Immature natural killer cell (primary cell): ENCODE data around the gene SRSF10. TPM values are rescaled to one million over a fixed set of nuclear protein-coding genes. Genes with fewer than 3 reads are reported as not detected.
A peak's percentile ranks its signal among the peaks of the same experiment; 100 is the strongest.
"Not testable (repeated sequence)": the region's sequence is repeated elsewhere in the genome, so short reads cannot be mapped to it uniquely, and the experiment has no call there.

ENCODE experiments used
- DNase-seq, 3 donors: peaks; one replicate each; pipeline ENCODE4 v3.0.0; 2022; ENCODE audit warnings: mixed read lengths in 1 of 3
- H3K27ac Mint-ChIP-seq, 6 donors: one replicate each; pipeline ENCODE4 v1.8.0; 2020; ENCODE audit warnings: mixed read lengths in 6 of 6, mild to moderate bottlenecking in 5 of 6, inconsistent platforms in 4 of 6, moderate library complexity in 3 of 6
- H3K27me3 Mint-ChIP-seq, 3 donors: one replicate each; pipeline ENCODE4 v1.8.0; 2020 to 2021; ENCODE audit warnings: low read depth in 3 of 3, mild to moderate bottlenecking in 3 of 3, mixed read lengths in 3 of 3, moderate library complexity in 3 of 3, inconsistent platforms in 1 of 3
- H3K36me3 Mint-ChIP-seq, 3 donors: one replicate each; pipeline ENCODE4 v1.8.0; 2020; ENCODE audit warnings: mixed read lengths in 3 of 3, inconsistent platforms in 2 of 3, mild to moderate bottlenecking in 2 of 3
- H3K4me1 Mint-ChIP-seq, 2 donors: one replicate each; pipeline ENCODE4 v1.8.0; 2020; ENCODE audit warnings: inconsistent platforms in 2 of 2, mild to moderate bottlenecking in 2 of 2, mixed read lengths in 2 of 2, moderate library complexity in 1 of 2
- H3K4me3 Mint-ChIP-seq, 5 donors: one replicate each; pipeline ENCODE4 v1.8.0; 2020; ENCODE audit warnings: mild to moderate bottlenecking in 5 of 5, mixed read lengths in 5 of 5, inconsistent platforms in 3 of 5, moderate library complexity in 3 of 5
- H3K9me3 Mint-ChIP-seq, 6 donors: one replicate each; pipeline ENCODE4 v1.8.0; 2020; ENCODE audit warnings: mild to moderate bottlenecking in 6 of 6, mixed read lengths in 6 of 6, inconsistent platforms in 4 of 6, moderate library complexity in 3 of 6
- polyA plus RNA-seq, 3 donors: library from polyadenylated mRNA; unstranded; fragments of 300-500 nt; fragmentation: Illumina TruSeq; gene quantifications; one replicate each; pipeline ENCODE4 v1.2.3, GENCODE V29; 2021

The SRSF10 gene
- polyA plus RNA-seq, 3 donors from 2014 or later, result 87.7 to 113 (median 95.0) TPM

- H3K4me1 Mint-ChIP-seq, H3K9me3 Mint-ChIP-seq, H3K27ac Mint-ChIP-seq, H3K36me3 Mint-ChIP-seq, H3K4me3 Mint-ChIP-seq, DNase-seq: not testable (repeated sequence)
- H3K27me3 Mint-ChIP-seq, result peaks cover 2 to 12% (median 3%) of the 10 kb centered on the region in 3 donors
Observed at GRCh38 chr1:24008574-24009184, 28.6 kb upstream of the SRSF10 start.

- no peak for DNase-seq
- no peaks in the 10 kb centered on the region for H3K4me1 Mint-ChIP-seq
- H3K27me3 Mint-ChIP-seq, result peaks cover 2 to 9% (median 3%) of the 10 kb centered on the region in 3 donors
Observed at GRCh38 chr1:24007079-24007478, 27.0 kb upstream of the SRSF10 start.

GRCh38 chr1:24005163-24005562, 25.0 kb upstream of the SRSF10 start:
- Mint-ChIP-seq H3K4me3 (no peak overlapping the region), H3K36me3 (no peaks in the 10 kb centered on the region), H3K9me3 (no peaks in the 10 kb centered on the region), H3K4me1 (no peaks in the 10 kb centered on the region), H3K27ac (no peak overlapping the region), H3K27me3 (peaks cover 4 to 5% (median 5%) of the 10 kb centered on the region in 3 donors)
- DNase-seq, result no peak

More at GRCh38 chr1:24007079-24007478, 27.0 kb upstream of the SRSF10 start:
- Mint-ChIP-seq H3K36me3 (no peaks in the 10 kb centered on the region), H3K27ac (no peak overlapping the region), H3K4me3 (no peak overlapping the region), H3K9me3 (no peaks in the 10 kb centered on the region)

GRCh38 chr1:24004132-24004531, 24.0 kb upstream of the SRSF10 start:
- Mint-ChIP-seq H3K4me3 (no peak overlapping the region), H3K36me3 (no peaks in the 10 kb centered on the region), H3K9me3 (no peaks in the 10 kb centered on the region), H3K4me1 (no peaks in the 10 kb centered on the region), H3K27me3 (peaks cover 4 to 5% (median 4%) of the 10 kb centered on the region in 3 donors), H3K27ac (no peak overlapping the region)
- no peak for DNase-seq

- no peaks in the 10 kb centered on the region for H3K4me1 Mint-ChIP-seq
- H3K4me3 Mint-ChIP-seq, result no peak overlapping the region
- no peak for DNase-seq
- no peaks in the 10 kb centered on the region for H3K36me3 Mint-ChIP-seq
- H3K9me3 Mint-ChIP-seq, result no peaks in the 10 kb centered on the region
- H3K27ac Mint-ChIP-seq, result no peak overlapping the region
- H3K27me3 Mint-ChIP-seq, result peaks cover 4 to 6% (median 5%) of the 10 kb centered on the region in 3 donors
Observed at GRCh38 chr1:24003331-24003972, 23.3 kb upstream of the SRSF10 start.

- Mint-ChIP-seq H3K4me1 (no peaks in the 10 kb centered on the region), H3K36me3 (no peaks in the 10 kb centered on the region), H3K27me3 (peaks cover 4 to 6% (median 5%) of the 10 kb centered on the region in 3 donors), H3K4me3 (no peak overlapping the region), H3K9me3 (no peaks in the 10 kb centered on the region), H3K27ac (no peak overlapping the region)
- DNase-seq, result no peak
Observed at GRCh38 chr1:24002695-24003094, 22.6 kb upstream of the SRSF10 start.

- no peaks in the 10 kb centered on the region for H3K36me3 Mint-ChIP-seq
- H3K9me3 Mint-ChIP-seq, result no peaks in the 10 kb centered on the region
- H3K4me3 Mint-ChIP-seq, result no peak overlapping the region
- H3K27me3 Mint-ChIP-seq, result peaks cover 0 to 4% (median 2%) of the 10 kb centered on the region in 3 donors
- H3K4me1 Mint-ChIP-seq, result no peaks in the 10 kb centered on the region
- no peak for DNase-seq
- no peak overlapping the region for H3K27ac Mint-ChIP-seq
Observed at GRCh38 chr1:23999156-23999671, 19.1 kb upstream of the SRSF10 start.

- H3K27ac Mint-ChIP-seq, result no peak overlapping the region
- H3K27me3 Mint-ChIP-seq, result peaks cover 0 to 4% (median 2%) of the 10 kb centered on the region in 3 donors
- H3K36me3 Mint-ChIP-seq, result no peaks in the 10 kb centered on the region
- no peaks in the 10 kb centered on the region for H3K9me3 Mint-ChIP-seq
- no peaks in the 10 kb centered on the region for H3K4me1 Mint-ChIP-seq
- no peak overlapping the region for H3K4me3 Mint-ChIP-seq
- no peak for DNase-seq
Observed at GRCh38 chr1:23997812-23998211, 17.7 kb upstream of the SRSF10 start.

- H3K36me3 Mint-ChIP-seq, result no peaks in the 10 kb centered on the region
- H3K27ac Mint-ChIP-seq, result no peak overlapping the region
- H3K27me3 Mint-ChIP-seq, result peaks cover 0 to 4% (median 2%) of the 10 kb centered on the region in 3 donors
- H3K4me1 Mint-ChIP-seq, result no peaks in the 10 kb centered on the region
- no peak overlapping the region for H3K4me3 Mint-ChIP-seq
- DNase-seq, result no peak
- H3K9me3 Mint-ChIP-seq, result no peaks in the 10 kb centered on the region
Observed at GRCh38 chr1:23996700-23997229, 16.6 kb upstream of the SRSF10 start.

GRCh38 chr1:23995431-23995837, 15.3 kb upstream of the SRSF10 start:
- no peak overlapping the region for H3K4me3 Mint-ChIP-seq
- H3K9me3 Mint-ChIP-seq, result no peaks in the 10 kb centered on the region
- H3K27ac Mint-ChIP-seq, result peak overlapping the region in 1 of 6 donors; percentile 27
- DNase-seq, result no peak
- H3K36me3 Mint-ChIP-seq, result no peaks in the 10 kb centered on the region
- H3K27me3 Mint-ChIP-seq, result peaks cover 0 to 3% (median 0%) of the 10 kb centered on the region in 3 donors
- no peaks in the 10 kb centered on the region for H3K4me1 Mint-ChIP-seq

GRCh38 chr1:23992011-23992410, 11.9 kb upstream of the SRSF10 start:
- not testable (repeated sequence) for H3K4me1 Mint-ChIP-seq, H3K27me3 Mint-ChIP-seq, H3K27ac Mint-ChIP-seq, DNase-seq, H3K4me3 Mint-ChIP-seq, H3K36me3 Mint-ChIP-seq, H3K9me3 Mint-ChIP-seq

- no peaks in the 10 kb centered on the region for H3K36me3 Mint-ChIP-seq
- no peak overlapping the region for H3K27ac Mint-ChIP-seq
- no peaks in the 10 kb centered on the region for H3K27me3 Mint-ChIP-seq
- H3K4me1 Mint-ChIP-seq, result no peaks in the 10 kb centered on the region
- H3K9me3 Mint-ChIP-seq, result no peaks in the 10 kb centered on the region
- no peak overlapping the region for H3K4me3 Mint-ChIP-seq
- no peak for DNase-seq
Observed at GRCh38 chr1:23989263-23989662, 9.1 kb upstream of the SRSF10 start.

GRCh38 chr1:23987038-23987437, 6.9 kb upstream of the SRSF10 start:
- H3K4me3 Mint-ChIP-seq, DNase-seq, H3K4me1 Mint-ChIP-seq, H3K9me3 Mint-ChIP-seq, H3K27ac Mint-ChIP-seq, H3K36me3 Mint-ChIP-seq, H3K27me3 Mint-ChIP-seq: not testable (repeated sequence)

- H3K27ac Mint-ChIP-seq, result no peak overlapping the region
- peaks cover 4 to 8% (median 8%) of the 10 kb centered on the region in 3 donors for H3K27me3 Mint-ChIP-seq
- peaks cover 14% of the 10 kb centered on the region in 2 donors for H3K4me1 Mint-ChIP-seq
- DNase-seq, result no peak
- H3K4me3 Mint-ChIP-seq, result no peak overlapping the region
- H3K36me3 Mint-ChIP-seq, result no peaks in the 10 kb centered on the region
- no peaks in the 10 kb centered on the region for H3K9me3 Mint-ChIP-seq
Observed at GRCh38 chr1:23984417-23985186, 4.5 kb upstream of the SRSF10 start.
